Aorta (tissue), 5 donors: ENCODE results near the gene SCN8A. TPM values are rescaled to one million over a fixed set of nuclear protein-coding genes. Genes with fewer than 3 reads are reported as not detected.
"Not testable (repeated sequence)": the region's sequence is repeated elsewhere in the genome, so short reads cannot be mapped to it uniquely, and the experiment has no call there.

Experiments
- ATAC-seq: fragments of 200-7000 bp; cut with Tn5 transposase; one replicate; pipeline ENCODE4 v1.9.1; 2022; ENCODE audit warnings: moderate library complexity; ENCODE audit not compliant: low FRiP score
- DNase-seq, 2 donors: peaks; one replicate each; pipeline ENCODE4 v3.0.0-alpha.2; 2020
- H3K27ac ChIP-seq, 2 donors: one replicate each; pipeline ENCODE4 v1.5.1; 2013; ENCODE audit warnings: low read length in 2 of 2, mild to moderate bottlenecking in 2 of 2, moderate library complexity in 2 of 2, control low read depth in 1 of 2, inconsistent platforms in 1 of 2, low read depth in 1 of 2
- H3K27me3 ChIP-seq, 2 donors: one replicate each; pipeline ENCODE4 v1.6.1; 2013; ENCODE audit warnings: control low read depth in 1 of 2, low read length in 1 of 2, mild to moderate bottlenecking in 1 of 2, moderate library complexity in 1 of 2; ENCODE audit not compliant: insufficient read depth in 2 of 2, control insufficient read depth in 1 of 2
- H3K36me3 ChIP-seq, 2 donors: one replicate each; pipeline ENCODE4 v1.6.1; 2013; ENCODE audit warnings: control low read depth in 1 of 2, low read length in 1 of 2, mild to moderate bottlenecking in 1 of 2; ENCODE audit not compliant: insufficient read depth in 2 of 2, control insufficient read depth in 1 of 2
- H3K4me1 ChIP-seq, 2 donors: one replicate each; pipeline ENCODE4 v1.6.1; 2013; ENCODE audit warnings: low read length in 2 of 2, control low read depth in 1 of 2, mild to moderate bottlenecking in 1 of 2, moderate library complexity in 1 of 2; ENCODE audit not compliant: insufficient read depth in 2 of 2, control insufficient read depth in 1 of 2
- H3K4me3 ChIP-seq, 2 donors: one replicate each; pipeline ENCODE4 v1.5.1; 2013; ENCODE audit warnings: low read length in 2 of 2, control low read depth in 1 of 2, mild to moderate bottlenecking in 1 of 2
- H3K9me3 ChIP-seq: one replicate; pipeline ENCODE4 v1.6.1; 2013; ENCODE audit warnings: mild to moderate bottlenecking, low read length; ENCODE audit not compliant: control insufficient read depth
- WGBS, 2 donors: extraction: QIAGEN DNeasy Blood & Tissue Kit; methylation state at CpG; one replicate each; pipeline ENCODE4 v1.1.7; 2013; 5-methylcytosine and 5-hydroxymethylcytosine counted together
- intact Hi-C, 2 donors: fragments of 100-400 bp; cut with DNase I; formaldehyde crosslinking; loops; one replicate each; pipeline versions ENCODE4 v1.14.2 to v1.15.0; 2022
- polyA plus RNA-seq, 2 donors: library from polyadenylated mRNA; stranded (reverse); fragments of 200-250 nt; gene quantifications; one replicate each; pipeline ENCODE4 v1.2.3, GENCODE V29; 2013
- total RNA-seq, 2 donors: library from RNA; stranded (reverse); fragmentation: NEBNext Ultra II Directional; extraction: Animal tissue kit (Norgen Biotek cat#: 25700); gene quantifications; one replicate each; pipeline ENCODE4 v1.2.1, GENCODE V29; 2021
- donor health status: healthy with polysubstance abuse.
- donor health status: Bipolar disorder and iron deficiency.
- donor health status: DM: no; HTN: no; CAD: no.
- donor health status: DM: no; HTN: no; CAD: no.
- donor health status: DM: yes; HTN: yes; CAD: no.

SCN8A gene
- total and polyA plus RNA-seq, 4 donors: under 0.01 to 0.48 (median 0.27) TPM

DNA sequence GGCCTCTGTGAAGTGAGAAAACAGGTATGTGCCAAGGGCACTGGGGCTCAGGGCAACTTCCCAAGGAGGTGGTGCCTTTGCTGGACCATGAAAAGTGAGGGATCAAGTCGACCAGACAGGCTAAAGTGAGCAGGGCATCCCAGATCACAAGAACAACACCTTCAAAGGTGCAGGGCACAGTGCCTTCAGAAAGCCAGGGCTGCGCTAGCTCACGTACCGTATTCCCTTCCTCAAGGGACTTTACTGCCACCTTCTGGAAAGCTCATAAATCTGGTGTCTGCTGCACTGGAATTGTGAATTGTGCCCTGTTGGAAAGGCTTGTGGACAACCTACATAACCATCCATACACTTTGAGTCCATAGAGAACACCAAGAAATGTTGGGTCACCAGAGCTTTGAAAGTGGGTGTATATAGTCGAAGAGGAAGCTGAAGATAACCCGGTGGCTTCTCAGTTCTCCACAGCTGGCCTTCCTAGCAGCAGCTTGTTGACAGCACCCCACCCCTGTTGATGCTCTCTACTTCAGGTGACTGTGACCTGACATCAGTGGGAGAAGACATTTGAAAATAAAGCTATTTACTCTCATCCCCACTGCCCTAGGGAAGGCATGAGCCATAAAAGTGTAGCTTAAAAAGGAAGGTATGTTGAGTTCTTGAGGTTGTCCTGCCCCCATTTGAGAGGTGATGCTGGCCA lies 233.0 kb downstream of the SCN8A start:
- DNase-seq: no peak
- Histone ChIP-seq H3K4me1 (no peaks in the 10 kb centered on the region), H3K27me3 (peaks cover 0 to 4% of the 10 kb centered on the region in 2 donors), H3K4me3 (no peak overlapping the region), H3K9me3 (no peaks in the 10 kb centered on the region), H3K36me3 (no peaks in the 10 kb centered on the region), H3K27ac (no peak overlapping the region)
- intact Hi-C loops: no loop called here
- 22 to 25% methylated on average over 6 of the region's 6 CpGs for WGBS, 2 donors
- no peak for ATAC-seq

DNA sequence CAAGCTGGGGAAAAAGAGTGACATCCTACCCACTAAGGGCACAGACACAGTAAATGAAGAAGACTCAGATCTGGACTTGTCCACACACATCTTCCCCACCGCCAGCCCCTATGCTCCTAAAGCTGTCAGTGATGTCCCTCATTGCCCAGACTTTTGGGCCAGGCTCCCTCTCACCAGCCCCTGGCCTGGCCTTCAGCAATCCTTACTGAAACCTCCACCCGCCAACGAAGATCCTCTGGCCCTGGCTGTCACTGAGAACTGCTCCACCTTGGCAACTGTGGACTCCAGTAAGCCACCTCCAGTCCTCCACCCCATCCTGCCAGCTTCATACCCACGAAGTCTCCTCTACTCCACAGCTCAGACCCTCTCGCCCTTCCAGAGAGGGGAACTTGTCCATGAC lies 234.2 kb downstream of the SCN8A start:
- Histone ChIP-seq H3K27ac (no peak overlapping the region), H3K4me3 (no peak overlapping the region), H3K36me3 (no peaks in the 10 kb centered on the region), H3K9me3 (no peaks in the 10 kb centered on the region), H3K27me3 (peaks cover 0 to 4% of the 10 kb centered on the region in 2 donors), H3K4me1 (no peaks in the 10 kb centered on the region)
- ATAC-seq (no peak), DNase-seq (no peak)
- intact Hi-C loops: no loop called here
- 82 to 89% methylated on average over 5 of the region's 5 CpGs for WGBS, 2 donors

DNA sequence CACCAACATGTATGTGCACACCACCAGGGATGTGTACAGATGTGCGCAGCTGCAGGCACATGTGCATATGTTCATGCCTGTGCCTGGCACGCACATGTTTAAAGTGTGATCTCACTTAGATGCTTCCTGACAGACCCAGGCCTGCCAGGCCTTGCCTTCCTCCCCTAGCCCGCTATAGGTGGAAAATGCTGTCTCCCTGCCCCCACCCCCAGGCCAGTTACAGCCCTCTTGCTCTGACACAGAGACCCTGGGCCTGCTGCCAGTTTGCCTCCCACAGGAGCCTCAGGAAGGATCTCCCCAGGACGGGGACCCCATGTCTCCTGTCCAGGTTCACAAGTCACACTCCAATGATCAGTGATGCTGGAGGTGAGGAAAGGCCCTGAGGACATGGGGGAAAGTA lies 235.8 kb downstream of the SCN8A start:
- DNase-seq: no peak
- no peak overlapping the region for H3K27ac ChIP-seq
- WGBS, 2 donors: 84 to 87% methylated on average over 4 of the region's 4 CpGs
- no peaks in the 10 kb centered on the region for H3K36me3 ChIP-seq
- intact Hi-C loops: no loop called here
- H3K4me3 ChIP-seq: no peak overlapping the region
- ATAC-seq: no peak
- no peaks in the 10 kb centered on the region for H3K9me3 ChIP-seq
- peaks cover 0 to 1% of the 10 kb centered on the region in 2 donors for H3K27me3 ChIP-seq
- H3K4me1 ChIP-seq: no peaks in the 10 kb centered on the region

DNA sequence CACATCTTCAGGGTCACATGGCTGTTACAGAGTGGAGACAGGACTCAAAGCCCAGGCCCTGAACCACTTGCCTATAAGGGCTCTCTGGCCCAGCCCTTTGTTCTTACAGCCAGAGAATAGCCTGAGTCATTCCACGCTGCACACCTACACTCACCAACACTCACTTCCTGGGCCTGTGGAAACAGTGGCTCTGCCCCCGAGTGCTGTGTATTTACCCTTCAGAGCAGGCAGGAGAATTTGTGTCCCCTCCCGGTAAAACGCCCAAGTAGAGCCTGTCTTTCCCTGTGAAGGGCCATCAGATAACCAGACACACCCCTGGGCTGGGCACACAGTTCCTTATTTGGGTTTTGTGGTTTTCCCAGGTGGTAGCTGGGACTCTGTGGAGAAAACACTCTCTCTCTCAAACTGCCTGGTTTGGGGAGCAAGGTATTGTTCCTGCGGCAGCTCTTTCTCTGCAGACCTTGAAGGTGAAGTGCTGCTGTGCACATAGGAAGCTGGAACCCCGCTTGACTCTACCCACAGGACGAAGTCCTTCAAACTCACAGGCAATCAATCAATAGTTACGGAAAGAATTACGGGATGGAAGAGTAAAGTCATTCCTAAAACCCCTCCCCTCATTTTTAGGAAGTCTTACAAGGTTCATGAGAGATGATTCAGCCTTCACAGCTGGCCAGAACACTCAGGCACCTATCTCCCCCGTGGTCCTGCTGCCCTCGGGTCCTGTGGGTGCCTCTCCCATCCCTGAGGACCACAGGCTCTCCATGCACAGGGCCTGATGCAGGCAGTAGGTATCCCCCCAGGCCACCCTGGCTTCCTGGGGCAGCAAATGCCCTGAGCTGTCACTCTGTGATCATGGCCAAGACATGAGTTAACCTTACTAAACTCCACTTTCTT lies 237.1 kb downstream of the SCN8A start:
- intact Hi-C loops: no loop called here
- 79% methylated on average over 11 of the region's 11 CpGs for WGBS, 2 donors
- no peaks in the 10 kb centered on the region for H3K9me3 ChIP-seq

DNA sequence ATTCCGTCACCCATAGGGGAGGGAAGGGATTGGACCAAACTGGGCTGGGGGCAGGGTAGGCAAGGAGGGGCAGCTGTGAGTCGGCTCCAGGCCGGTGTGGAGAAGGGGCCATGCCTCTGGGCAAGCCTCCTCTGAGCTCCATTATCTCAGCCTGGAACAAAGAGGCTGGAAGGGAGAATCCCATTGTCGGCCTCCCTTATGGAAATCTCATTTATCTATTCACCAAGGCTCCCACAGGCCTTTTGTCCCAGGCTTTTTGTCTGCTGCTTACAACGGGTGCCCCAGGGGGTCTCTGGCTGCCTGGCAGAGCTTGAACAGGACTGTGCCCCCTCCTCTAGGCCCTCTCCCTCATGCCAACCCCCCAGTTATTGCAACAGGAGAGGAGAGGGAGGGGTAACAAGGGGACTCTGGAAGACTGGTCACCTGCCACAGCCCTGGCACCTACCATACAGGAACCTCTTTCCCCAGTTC lies 238.0 kb downstream of the SCN8A start:
- no peak overlapping the region for H3K27ac ChIP-seq
- WGBS, 2 donors: 70 to 72% methylated on average over 5 of the region's 5 CpGs
- intact Hi-C loops: no loop called here

More for the DNA sequence above, 237.1 kb downstream of the SCN8A start:
- Histone ChIP-seq H3K4me3 (no peak overlapping the region), H3K36me3 (no peaks in the 10 kb centered on the region), H3K27ac (no peak overlapping the region), H3K27me3 (peaks cover 0 to 1% of the 10 kb centered on the region in 2 donors), H3K4me1 (no peaks in the 10 kb centered on the region)
- ATAC-seq (no peak), DNase-seq (no peak)

DNA sequence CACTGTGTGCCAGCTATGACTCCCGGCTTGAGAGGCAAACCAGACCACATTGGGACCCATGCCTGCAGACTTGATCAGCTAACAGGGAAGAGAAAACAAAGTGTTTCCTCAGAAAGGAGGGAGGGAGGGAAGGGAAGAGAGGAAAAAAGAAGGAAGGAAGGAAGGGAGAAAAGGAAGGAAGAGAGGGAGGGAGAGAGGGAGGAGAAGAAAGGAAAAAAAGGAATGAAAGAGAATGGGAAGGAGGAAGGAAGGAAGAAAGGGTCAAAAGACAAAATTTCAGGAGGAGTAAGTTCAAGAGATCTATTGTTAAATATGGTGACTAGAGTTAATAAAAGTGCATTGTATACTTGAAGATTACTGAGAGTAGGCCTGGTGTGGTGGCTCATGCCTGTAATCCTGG lies 238.6 kb downstream of the SCN8A start:
- H3K4me1 ChIP-seq: no peaks in the 10 kb centered on the region
- 36 to 55% methylated on average over 1 of the region's 1 CpG for WGBS, 2 donors
- intact Hi-C loops: no loop called here
- no peak for DNase-seq
- H3K9me3 ChIP-seq: no peaks in the 10 kb centered on the region
- no peak overlapping the region for H3K4me3 ChIP-seq
- ATAC-seq: no peak
- no peaks in the 10 kb centered on the region for H3K36me3 ChIP-seq
- no peak overlapping the region for H3K27ac ChIP-seq
- peaks cover 0 to 1% of the 10 kb centered on the region in 2 donors for H3K27me3 ChIP-seq

More for the DNA sequence above, 238.0 kb downstream of the SCN8A start:
- peaks cover 0 to 1% of the 10 kb centered on the region in 2 donors for H3K27me3 ChIP-seq
- H3K36me3 ChIP-seq: no peaks in the 10 kb centered on the region
- H3K4me1 ChIP-seq: no peaks in the 10 kb centered on the region
- no peak overlapping the region for H3K4me3 ChIP-seq
- DNase-seq: no peak
- H3K9me3 ChIP-seq: no peaks in the 10 kb centered on the region
- ATAC-seq: no peak

DNA sequence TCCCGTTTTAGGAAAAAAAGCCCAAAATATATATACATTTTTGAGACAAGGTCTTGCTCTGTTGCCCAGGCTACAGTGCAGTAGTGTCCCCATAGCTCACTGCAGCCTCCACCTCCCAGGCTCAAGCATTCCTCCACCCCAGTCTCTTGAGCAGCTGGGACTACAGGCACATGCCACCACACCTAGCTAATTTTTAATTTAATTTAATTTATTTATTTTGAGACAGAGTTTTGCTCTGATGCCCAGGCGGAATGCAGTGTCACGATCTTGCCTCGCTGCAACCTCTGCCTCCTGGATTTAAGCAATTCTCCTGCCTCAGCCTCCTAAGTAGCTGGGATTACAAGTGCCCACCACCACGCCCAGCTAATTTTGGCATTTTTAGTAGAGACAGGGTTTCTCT lies 240.8 kb downstream of the SCN8A start:
- H3K27ac ChIP-seq, intact Hi-C loops, DNase-seq, ATAC-seq, H3K4me1 ChIP-seq, H3K27me3 ChIP-seq, H3K4me3 ChIP-seq, H3K36me3 ChIP-seq, H3K9me3 ChIP-seq: not testable (repeated sequence)
- WGBS, 2 donors: 70 to 75% methylated on average over 5 of the region's 5 CpGs

DNA sequence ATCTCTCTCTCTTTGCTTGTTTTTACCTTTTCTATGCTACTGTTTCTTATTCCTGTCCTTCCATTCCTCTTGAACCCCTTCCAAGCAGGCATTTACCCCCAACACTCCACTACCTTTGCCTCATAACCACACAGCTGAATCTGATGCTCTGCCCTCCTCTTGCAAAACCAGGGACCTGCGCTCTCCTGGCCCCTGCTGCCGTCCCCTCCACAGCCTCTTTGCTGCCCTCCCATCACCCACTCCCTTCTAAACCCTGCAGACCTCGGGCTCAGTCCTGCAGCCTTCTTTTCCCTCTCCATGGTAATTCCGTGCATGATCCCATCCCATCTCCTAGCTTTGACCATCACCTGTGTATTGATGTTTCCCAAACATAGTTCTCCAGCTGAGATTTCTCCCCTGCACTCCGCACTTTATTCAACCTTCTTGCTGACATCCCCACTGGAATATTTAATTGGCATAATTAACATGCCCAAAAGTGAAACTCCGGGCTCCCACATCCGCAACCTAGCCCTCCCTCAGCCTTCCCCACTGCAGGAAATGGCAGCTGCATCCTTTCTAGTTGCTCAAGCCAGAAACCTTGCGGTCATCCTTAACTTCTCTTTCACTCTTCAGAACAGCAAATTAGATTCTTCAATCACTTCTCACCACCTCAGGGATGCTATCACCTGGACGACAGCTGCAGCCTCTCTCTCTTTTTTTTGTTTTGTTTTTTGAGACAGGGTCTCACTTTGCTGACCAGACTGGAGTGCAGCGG lies 241.5 kb downstream of the SCN8A start:
- Histone ChIP-seq H3K4me3 (no peak overlapping the region), H3K36me3 (no peaks in the 10 kb centered on the region), H3K4me1 (no peaks in the 10 kb centered on the region), H3K27me3 (peaks cover 0 to 1% of the 10 kb centered on the region in 2 donors), H3K27ac (no peak overlapping the region), H3K9me3 (no peaks in the 10 kb centered on the region)
- WGBS, 2 donors: 60 to 62% methylated on average over 10 of the region's 10 CpGs
- intact Hi-C loops: no loop called here
- DNase-seq: no peak
- ATAC-seq: no peak
